ENCODE results near the gene TUSC2.

TUSC2 gene

DNA sequence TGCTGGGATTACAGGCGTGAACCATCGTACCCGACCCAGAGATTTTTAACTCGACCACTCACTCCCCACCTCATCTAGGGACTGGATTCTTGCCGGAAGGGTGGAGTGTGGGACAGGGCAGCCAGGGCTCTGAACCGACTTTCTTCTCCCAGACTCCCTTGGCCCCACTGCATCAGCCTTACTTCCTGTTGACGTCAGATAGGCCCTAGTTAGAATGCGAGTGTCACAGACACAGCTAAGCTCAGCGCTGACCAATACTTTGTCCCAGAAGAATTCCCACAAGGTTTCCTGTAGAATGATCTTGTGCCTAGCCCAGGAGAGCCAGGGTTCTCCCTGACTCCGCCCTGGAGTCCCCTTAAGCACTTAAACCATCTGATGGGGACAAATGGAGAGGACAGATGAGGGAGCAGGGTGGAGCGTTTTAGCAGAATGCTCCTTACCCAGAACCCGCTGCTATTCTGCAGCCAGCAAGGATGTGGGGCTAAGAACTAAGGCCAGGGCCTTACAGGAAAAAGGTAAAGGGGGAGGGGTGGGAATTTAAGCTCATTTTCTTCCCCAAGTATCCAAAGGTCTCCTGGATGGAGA lies 5.8 kb upstream of the TUSC2 start:
- H3K4me3 Mint-ChIP-seq = peak overlapping the region; percentile 65
- peak overlapping the region; percentile 83 for H3K27ac Mint-ChIP-seq
- H3K27me3 Mint-ChIP-seq = no peaks in the 10 kb centered on the region
- H3K9me3 Mint-ChIP-seq = no peaks in the 10 kb centered on the region
- H3K4me1 Mint-ChIP-seq (ENCODE audit: low read depth) = peaks cover 43% of the 10 kb centered on the region
- peaks cover 68% of the 10 kb centered on the region for H3K36me3 Mint-ChIP-seq (ENCODE audit: low read depth)

DNA sequence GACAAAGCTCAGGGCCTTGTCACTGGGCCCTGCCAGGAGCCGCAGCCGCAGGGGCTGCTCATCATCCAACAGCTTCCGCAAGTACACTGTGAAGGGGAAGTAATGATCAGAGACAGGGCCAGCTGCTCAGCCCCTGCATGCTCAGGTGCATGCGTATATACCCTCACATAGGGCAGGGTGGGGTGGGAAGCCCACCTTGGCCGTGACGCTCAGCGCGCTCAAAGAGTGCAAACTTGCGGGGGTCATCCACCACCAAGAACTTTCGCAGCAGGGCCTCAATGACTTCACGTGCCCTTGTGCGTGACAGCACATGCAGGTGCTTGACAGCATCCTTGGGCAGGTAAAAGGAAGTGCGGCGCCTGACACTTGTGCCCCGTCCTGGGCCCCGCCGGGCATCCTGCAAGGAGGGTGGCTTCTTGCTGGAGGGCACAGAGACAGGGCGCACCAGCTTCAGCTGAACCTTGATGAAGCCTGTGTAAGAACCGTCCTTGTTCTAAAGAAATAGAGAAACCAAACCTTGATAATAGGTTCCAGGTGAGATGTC lies 3.4 kb upstream of the TUSC2 start:
- no peaks in the 10 kb centered on the region for H3K9me3 Mint-ChIP-seq
- H3K4me3 Mint-ChIP-seq = no peak overlapping the region
- H3K36me3 Mint-ChIP-seq (ENCODE audit: low read depth) = peaks cover 56% of the 10 kb centered on the region
- no peak overlapping the region for H3K27ac Mint-ChIP-seq
- no peaks in the 10 kb centered on the region for H3K27me3 Mint-ChIP-seq
- peaks cover 54% of the 10 kb centered on the region for H3K4me1 Mint-ChIP-seq (ENCODE audit: low read depth)

- Mint-ChIP-seq H3K4me1 (ENCODE audit: low read depth) (peaks cover 46% of the 10 kb centered on the region), H3K4me3 (no peak overlapping the region), H3K9me3 (no peaks in the 10 kb centered on the region), H3K27me3 (no peaks in the 10 kb centered on the region), H3K27ac (peak overlapping the region; percentile 37), H3K36me3 (ENCODE audit: low read depth) (peaks cover 44% of the 10 kb centered on the region)
Measured at GRCh38 chr3:50330330-50330729, 2.3 kb upstream of the TUSC2 start.

DNA sequence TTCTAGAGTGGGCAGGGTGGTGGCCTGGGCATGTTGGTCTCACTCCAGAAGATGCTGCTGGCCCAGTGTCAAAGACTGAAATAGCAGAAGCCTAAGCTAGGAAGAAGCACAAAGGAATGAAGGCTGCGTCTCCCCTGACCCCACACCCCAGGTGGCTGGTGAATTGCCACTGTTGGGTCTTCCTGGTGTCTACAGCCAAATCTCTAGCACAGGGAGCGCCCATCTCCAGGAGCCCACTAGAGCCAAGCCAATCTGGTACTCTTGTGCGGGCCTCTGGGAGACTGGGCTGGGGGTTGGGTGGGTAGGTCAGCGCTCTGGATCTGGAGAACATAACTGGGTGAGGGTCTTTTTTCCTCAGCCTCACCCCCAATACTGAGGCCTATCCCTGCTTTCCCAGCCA lies 894 bp downstream of the TUSC2 start:
- Mint-ChIP-seq H3K27ac (peak overlapping the region; percentile 45), H3K9me3 (no peaks in the 10 kb centered on the region), H3K36me3 (ENCODE audit: low read depth) (peaks cover 26% of the 10 kb centered on the region), H3K4me3 (peak overlapping the region; percentile 90), H3K27me3 (no peaks in the 10 kb centered on the region), H3K4me1 (ENCODE audit: low read depth) (peaks cover 33% of the 10 kb centered on the region)

DNA sequence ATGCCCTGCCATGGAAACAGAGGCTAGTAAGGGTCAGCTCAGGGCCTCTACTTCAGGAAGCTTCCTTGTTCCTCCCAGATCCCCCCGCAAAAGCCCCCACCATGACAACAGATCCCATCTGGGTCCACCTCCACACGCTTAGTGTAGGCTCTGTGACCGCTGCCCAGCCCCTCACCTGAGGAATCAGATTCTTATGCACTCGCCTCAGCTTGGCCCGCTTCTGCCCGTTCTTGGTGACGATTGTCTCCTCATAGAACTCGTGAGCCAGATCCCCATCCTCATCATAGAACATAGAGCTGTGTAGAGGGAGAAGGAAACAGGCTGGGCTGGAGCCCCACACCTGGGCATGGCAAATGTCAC lies 1.9 kb downstream of the TUSC2 start:
- Mint-ChIP-seq H3K27me3 (no peaks in the 10 kb centered on the region), H3K36me3 (ENCODE audit: low read depth) (peaks cover 17% of the 10 kb centered on the region), H3K4me3 (peak overlapping the region; percentile 32), H3K9me3 (no peaks in the 10 kb centered on the region), H3K4me1 (ENCODE audit: low read depth) (peaks cover 33% of the 10 kb centered on the region), H3K27ac (no peak overlapping the region)

- H3K27ac Mint-ChIP-seq = no peak overlapping the region
- H3K4me1 Mint-ChIP-seq (ENCODE audit: low read depth) = peaks cover 34% of the 10 kb centered on the region
- H3K27me3 Mint-ChIP-seq = no peaks in the 10 kb centered on the region
- peaks cover 12% of the 10 kb centered on the region for H3K36me3 Mint-ChIP-seq (ENCODE audit: low read depth)
- no peak overlapping the region for H3K4me3 Mint-ChIP-seq
- no peaks in the 10 kb centered on the region for H3K9me3 Mint-ChIP-seq
Measured at GRCh38 chr3:50325497-50326181, 2.4 kb downstream of the TUSC2 start.

DNA sequence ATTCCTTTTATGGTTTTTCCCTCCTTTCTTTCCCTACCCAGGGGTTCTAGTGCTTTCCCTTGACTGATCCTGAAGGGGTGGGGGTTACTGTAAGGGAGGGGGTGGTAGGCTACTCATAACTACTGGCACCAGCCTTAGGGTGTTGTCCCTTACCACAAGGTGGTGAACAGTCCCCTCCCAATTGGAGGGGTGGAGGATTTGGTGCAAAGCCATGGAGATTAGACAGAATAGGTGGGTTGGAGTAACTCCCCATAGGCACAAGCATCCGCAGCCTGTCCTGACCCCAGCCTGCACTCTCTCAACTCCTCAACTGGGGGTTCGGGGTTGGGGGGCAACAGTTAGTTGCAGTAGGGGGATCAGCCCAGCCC lies 2.9 kb downstream of the TUSC2 start:
- Mint-ChIP-seq H3K27me3 (no peaks in the 10 kb centered on the region), H3K27ac (peak overlapping the region; percentile 21), H3K9me3 (no peaks in the 10 kb centered on the region), H3K4me1 (ENCODE audit: low read depth) (peaks cover 39% of the 10 kb centered on the region), H3K36me3 (ENCODE audit: low read depth) (peaks cover 8% of the 10 kb centered on the region), H3K4me3 (no peak overlapping the region)

- Mint-ChIP-seq H3K36me3 (ENCODE audit: low read depth) (peaks cover 3% of the 10 kb centered on the region), H3K27ac (peak overlapping the region; percentile 21), H3K4me3 (no peak overlapping the region), H3K4me1 (ENCODE audit: low read depth) (peaks cover 43% of the 10 kb centered on the region), H3K27me3 (no peaks in the 10 kb centered on the region), H3K9me3 (no peaks in the 10 kb centered on the region)
Measured at GRCh38 chr3:50324351-50325112, 3.5 kb downstream of the TUSC2 start.

- no peak overlapping the region for H3K27ac Mint-ChIP-seq
- H3K36me3 Mint-ChIP-seq (ENCODE audit: low read depth) = peaks cover 4% of the 10 kb centered on the region
- H3K4me1 Mint-ChIP-seq (ENCODE audit: low read depth) = peaks cover 48% of the 10 kb centered on the region
- no peaks in the 10 kb centered on the region for H3K9me3 Mint-ChIP-seq
- H3K4me3 Mint-ChIP-seq = no peak overlapping the region
- no peaks in the 10 kb centered on the region for H3K27me3 Mint-ChIP-seq
Measured at GRCh38 chr3:50323614-50324199, 4.3 kb downstream of the TUSC2 start.

DNA sequence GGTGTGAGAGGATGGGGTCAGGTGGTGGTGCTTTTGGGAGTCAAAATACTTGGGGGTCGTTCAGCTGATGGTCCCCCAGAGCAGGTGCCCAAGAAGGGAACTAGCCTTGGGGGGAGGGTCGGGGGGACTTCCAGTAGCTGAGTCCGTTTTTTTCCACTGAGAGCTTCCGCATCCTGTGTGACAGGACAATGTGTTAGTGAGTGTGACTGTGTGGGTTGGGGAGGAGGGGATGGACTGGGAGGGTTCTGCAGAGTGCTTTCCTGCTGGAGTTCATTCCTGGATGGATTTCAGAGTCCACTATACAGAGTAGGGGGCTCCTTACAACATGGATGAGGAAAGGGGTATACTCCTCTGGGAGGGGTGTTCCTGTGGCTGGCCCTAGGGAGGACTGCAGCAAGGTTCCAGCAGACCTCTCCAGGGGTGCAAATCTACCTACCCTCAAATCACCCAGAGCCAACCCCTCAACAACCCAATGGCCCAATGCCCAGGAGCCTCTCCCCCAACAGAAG lies 4.9 kb downstream of the TUSC2 start:
- Mint-ChIP-seq H3K4me3 (no peak overlapping the region), H3K36me3 (ENCODE audit: low read depth) (peaks cover 8% of the 10 kb centered on the region), H3K27ac (peak overlapping the region; percentile 58), H3K9me3 (no peaks in the 10 kb centered on the region), H3K4me1 (ENCODE audit: low read depth) (peaks cover 48% of the 10 kb centered on the region), H3K27me3 (no peaks in the 10 kb centered on the region)

DNA sequence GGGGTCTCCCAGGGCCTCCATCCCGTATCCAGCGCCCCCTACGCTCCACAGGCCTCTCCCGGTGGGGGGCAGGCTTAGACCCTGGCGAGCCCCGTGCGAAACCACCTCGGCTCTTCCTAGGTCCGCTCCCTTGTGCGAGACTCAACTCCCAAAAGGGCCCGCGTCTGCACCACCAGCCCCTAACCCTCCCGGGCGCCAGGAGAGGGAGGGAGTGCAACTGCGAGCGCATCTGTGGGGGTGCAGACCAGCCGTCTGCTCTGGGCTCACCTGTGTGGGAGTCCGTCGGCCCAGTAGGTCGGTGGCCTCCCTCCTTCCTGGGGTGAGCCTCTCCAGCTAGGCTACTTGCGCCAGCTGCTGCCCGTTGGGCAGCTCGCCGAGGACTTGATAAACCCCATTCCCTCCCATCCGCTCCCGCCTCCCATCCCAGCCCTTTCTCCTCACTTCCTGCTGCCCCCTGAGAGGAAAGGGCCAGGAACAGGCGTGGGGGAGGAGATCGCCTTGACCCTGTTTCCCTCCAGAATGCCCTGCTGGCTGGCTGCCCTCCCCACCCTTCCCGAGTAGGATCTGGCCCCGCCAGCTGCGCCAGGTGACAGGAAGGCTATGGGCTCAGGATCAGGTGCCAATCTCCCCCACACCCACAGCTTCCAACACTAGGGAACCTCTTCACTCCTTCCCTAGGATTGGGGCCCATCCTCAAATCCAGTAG lies 5.5 kb downstream of the TUSC2 start, which contains the start of gene HYAL2:
TSS of gene HYAL2 (minus strand) at position 360 of the 706 bp plus-strand sequence. CDS start 2,256 bp downstream, outside the sequence.
- Mint-ChIP-seq H3K4me3 (peak within 1 kb of the TSS; percentile 91), H3K36me3 (ENCODE audit: low read depth) (peaks cover 8% of the 10 kb centered on the region), H3K27me3 (no peaks in the 10 kb centered on the region), H3K9me3 (no peaks in the 10 kb centered on the region), H3K27ac (peak within 1 kb of the TSS; percentile 93), H3K4me1 (ENCODE audit: low read depth) (peaks cover 47% of the 10 kb centered on the region)

GRCh38 chr3:50322115-50322385 lies 6.0 kb downstream of the TUSC2 start:
- Mint-ChIP-seq H3K27me3 (no peaks in the 10 kb centered on the region), H3K27ac (no peak overlapping the region), H3K4me3 (no peak overlapping the region), H3K36me3 (ENCODE audit: low read depth) (peaks cover 8% of the 10 kb centered on the region), H3K9me3 (no peaks in the 10 kb centered on the region), H3K4me1 (ENCODE audit: low read depth) (peaks cover 43% of the 10 kb centered on the region)

GRCh38 chr3:50321336-50322114 lies 6.5 kb downstream of the TUSC2 start:
- Mint-ChIP-seq H3K4me1 (ENCODE audit: low read depth) (peaks cover 44% of the 10 kb centered on the region), H3K36me3 (ENCODE audit: low read depth) (peaks cover 8% of the 10 kb centered on the region), H3K9me3 (no peaks in the 10 kb centered on the region)

GRCh38 chr3:50320853-50321335 lies 7.1 kb downstream of the TUSC2 start:
- Mint-ChIP-seq H3K27me3 (no peaks in the 10 kb centered on the region), H3K4me1 (ENCODE audit: low read depth) (peaks cover 44% of the 10 kb centered on the region), H3K4me3 (peak overlapping the region; percentile 91), H3K36me3 (ENCODE audit: low read depth) (peaks cover 8% of the 10 kb centered on the region), H3K9me3 (no peaks in the 10 kb centered on the region), H3K27ac (peak overlapping the region; percentile 40)

More at GRCh38 chr3:50321336-50322114, 6.5 kb downstream of the TUSC2 start:
- Mint-ChIP-seq H3K4me3 (peak overlapping the region; percentile 91), H3K27ac (peak overlapping the region; percentile 93), H3K27me3 (no peaks in the 10 kb centered on the region)
